Muscle layer of duodenum (tissue), 2 donors: Measurements from ENCODE around the gene APCDD1.

Experiments
- H3K27ac ChIP-seq: one replicate; pipeline ENCODE4 v1.7.0; 2013; ENCODE audit warnings: mild to moderate bottlenecking, low read length
- H3K27me3 ChIP-seq: one replicate; pipeline ENCODE4 v1.7.0; 2013; ENCODE audit warnings: low read depth, mild to moderate bottlenecking, control low read depth, low read length
- H3K36me3 ChIP-seq, 2 donors: one replicate each; pipeline ENCODE4 v1.7.0; 2013; ENCODE audit warnings: low read length in 2 of 2, control low read depth in 1 of 2, mild to moderate bottlenecking in 1 of 2; ENCODE audit not compliant: insufficient read depth in 2 of 2, control insufficient read depth in 1 of 2
- H3K4me1 ChIP-seq, 2 donors: one replicate each; pipeline ENCODE4 v1.7.0; 2013; ENCODE audit warnings: low read length in 2 of 2, mild to moderate bottlenecking in 2 of 2, control low read depth in 1 of 2, moderate library complexity in 1 of 2; ENCODE audit not compliant: insufficient read depth in 2 of 2, control insufficient read depth in 1 of 2
- H3K4me3 ChIP-seq, 2 donors: one replicate each; pipeline ENCODE4 v1.7.0; 2013; ENCODE audit warnings: low read length in 2 of 2, low read depth in 1 of 2, mild to moderate bottlenecking in 1 of 2
- H3K9me3 ChIP-seq, 2 donors: one replicate each; pipeline ENCODE4 v1.7.0; 2013; ENCODE audit warnings: low read length in 2 of 2, control low read depth in 1 of 2, mild to moderate bottlenecking in 1 of 2; ENCODE audit not compliant: control insufficient read depth in 1 of 2
- donor health status: healthy.

APCDD1 gene

DNA sequence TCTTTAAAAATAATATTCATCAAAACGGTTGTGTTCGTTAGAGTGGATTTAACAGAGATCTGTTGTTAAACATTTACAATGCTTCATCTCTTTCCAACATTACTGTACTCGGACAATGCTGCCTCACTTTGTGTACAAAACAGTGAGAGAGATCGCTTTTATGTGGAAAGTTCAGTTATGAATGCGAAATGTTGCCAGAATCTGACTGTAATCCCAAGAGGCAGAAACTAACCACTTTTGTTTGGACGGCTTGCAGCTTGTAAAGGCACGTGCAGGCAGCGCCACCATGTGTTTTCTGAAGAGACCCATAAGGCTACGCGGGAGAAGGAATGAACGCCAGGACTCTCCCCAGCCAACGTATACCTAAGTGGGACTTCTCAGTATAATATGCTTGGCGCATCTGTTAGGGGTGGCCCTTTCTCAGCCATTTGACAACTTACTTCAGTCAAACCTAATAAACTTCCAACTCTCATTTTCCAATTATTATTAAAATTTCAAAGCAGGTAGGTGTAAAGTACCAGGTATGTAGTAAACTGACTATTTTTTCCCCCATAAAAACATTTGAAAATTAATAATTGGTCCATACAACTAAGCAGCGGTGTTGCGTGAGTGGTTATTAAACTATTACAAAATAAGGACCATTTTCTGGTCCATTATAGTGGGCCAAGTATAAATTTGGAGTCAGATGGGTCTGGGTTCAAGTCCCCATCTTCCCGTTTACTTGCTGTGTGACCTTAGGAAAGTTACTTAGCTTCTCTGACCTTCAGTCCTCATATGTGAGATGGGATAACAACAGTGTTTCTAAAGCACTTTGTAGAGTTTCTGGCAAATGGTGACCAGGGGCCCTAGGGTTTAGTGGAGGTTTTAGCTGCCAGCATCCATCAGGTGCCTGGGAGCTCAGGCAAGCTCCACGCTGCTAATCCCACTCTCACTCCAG, 65.8 kb downstream of the APCDD1 start:
- Histone ChIP-seq H3K4me3 (no peak overlapping the region), H3K27me3 (no peaks in the 10 kb centered on the region), H3K36me3 (no peaks in the 10 kb centered on the region), H3K9me3 (no peaks in the 10 kb centered on the region), H3K27ac (no peak overlapping the region), H3K4me1 (peaks cover 0 to 18% of the 10 kb centered on the region in 2 donors)

DNA sequence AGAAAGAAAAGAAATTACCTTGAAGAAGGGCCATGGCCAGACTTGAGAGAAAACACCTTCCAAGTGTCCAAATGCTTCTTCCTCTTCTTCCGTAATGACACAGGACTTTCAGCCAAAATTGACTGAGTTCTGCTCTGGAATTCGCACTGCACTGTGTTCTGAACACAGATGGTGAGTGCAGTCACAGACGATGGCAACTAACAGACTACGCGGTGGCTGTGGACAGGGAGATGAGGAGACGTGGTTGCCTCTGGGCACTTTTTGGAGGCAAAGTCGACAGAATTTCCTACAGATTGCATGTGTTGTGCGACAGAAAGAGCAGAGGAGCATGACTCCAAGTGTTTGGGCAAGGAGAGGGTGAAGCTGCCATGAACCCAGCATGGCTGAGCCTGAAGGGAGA, 67.1 kb downstream of the APCDD1 start:
- Histone ChIP-seq H3K4me1 (peaks cover 0 to 18% of the 10 kb centered on the region in 2 donors), H3K27ac (no peak overlapping the region), H3K36me3 (no peaks in the 10 kb centered on the region), H3K4me3 (no peak overlapping the region), H3K9me3 (no peaks in the 10 kb centered on the region), H3K27me3 (no peaks in the 10 kb centered on the region)

DNA sequence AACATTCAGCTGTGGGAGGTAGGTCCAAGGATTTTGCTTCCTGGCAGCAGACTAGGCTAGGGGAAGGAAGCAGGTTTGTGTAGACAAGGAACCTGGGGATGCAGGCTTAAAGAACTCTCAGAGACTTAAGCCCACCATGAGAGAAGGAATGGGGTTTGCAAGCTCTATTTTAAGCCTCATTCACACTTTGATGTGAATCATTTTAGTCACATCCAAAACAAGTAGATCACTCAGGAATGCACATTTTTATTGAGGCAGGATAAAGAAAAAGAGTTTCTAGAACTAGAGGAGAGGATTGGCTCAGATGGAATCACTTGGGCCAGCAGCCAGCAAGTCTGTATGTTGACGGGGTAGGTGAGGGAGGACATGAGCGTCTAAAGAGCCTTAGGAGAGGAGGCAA, 68.1 kb downstream of the APCDD1 start:
- Histone ChIP-seq H3K27ac (no peak overlapping the region), H3K27me3 (no peaks in the 10 kb centered on the region), H3K9me3 (no peaks in the 10 kb centered on the region), H3K4me1 (peaks cover 0 to 24% of the 10 kb centered on the region in 2 donors), H3K4me3 (no peak overlapping the region), H3K36me3 (no peaks in the 10 kb centered on the region)

DNA sequence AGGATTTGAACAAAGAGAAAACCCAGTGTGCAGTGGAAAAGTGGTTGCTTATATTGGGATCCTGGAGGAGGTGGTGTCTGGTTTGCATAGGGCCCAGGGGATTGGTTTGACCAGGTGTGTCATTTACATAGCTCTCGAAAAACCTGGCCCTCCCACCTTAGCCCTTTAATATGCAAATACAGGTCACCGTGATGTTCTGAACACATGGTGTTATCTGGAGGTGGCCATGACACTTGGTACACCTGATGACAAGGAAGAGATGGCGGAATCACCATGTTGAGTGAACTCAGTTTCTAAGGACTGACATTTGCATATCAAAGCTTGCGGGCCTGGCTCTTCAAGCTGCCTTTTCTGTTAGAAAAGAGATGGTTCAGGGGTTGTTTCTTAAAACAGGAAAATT, 69.1 kb downstream of the APCDD1 start:
- Histone ChIP-seq H3K9me3 (no peaks in the 10 kb centered on the region), H3K27me3 (no peaks in the 10 kb centered on the region), H3K4me1 (peaks cover 0 to 27% of the 10 kb centered on the region in 2 donors), H3K4me3 (no peak overlapping the region), H3K36me3 (no peaks in the 10 kb centered on the region), H3K27ac (no peak overlapping the region)

DNA sequence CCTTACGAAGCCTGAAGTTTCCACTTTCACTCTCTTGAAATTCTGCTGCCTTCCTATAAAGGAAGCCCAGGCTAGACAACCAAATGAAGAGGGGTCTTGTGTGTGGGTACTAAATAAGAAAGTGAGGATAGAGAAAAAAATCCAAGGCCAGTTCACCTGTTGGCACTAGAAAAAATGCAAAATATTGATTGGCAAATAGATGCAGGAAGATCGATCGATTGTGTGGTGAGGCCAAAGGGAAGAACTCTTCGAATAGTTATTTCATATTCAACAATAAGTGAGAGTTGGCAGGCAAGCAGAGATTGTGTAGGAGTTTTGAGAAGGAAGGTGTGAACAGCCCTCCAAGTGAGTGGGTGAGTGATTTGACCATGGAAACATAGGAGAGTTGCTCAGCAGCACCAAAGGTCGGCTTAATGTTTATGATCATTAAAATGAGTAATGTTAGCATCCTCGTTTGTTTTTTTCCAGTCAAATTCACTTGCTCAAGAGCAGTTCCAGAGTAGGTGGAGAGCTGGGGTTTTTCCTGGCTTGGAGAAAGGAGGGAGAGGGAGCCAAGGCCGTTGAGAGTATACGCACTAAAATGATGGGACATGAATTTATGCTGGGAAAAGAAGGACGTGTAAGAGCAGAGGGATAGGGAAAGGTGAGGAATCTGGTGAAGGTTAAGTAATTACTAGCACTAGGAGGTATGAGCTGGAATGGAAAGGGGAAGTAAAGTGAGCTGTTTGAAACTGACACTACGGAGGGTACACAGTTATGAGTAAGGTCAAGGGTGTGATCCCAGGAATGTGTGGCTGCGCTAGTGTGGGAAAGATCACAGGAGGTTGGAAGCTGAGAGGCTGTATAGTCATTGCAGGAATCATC, 70.3 kb downstream of the APCDD1 start:
- Histone ChIP-seq H3K4me3 (peak overlapping the region; percentile 99), H3K27ac (no peak overlapping the region), H3K4me1 (peaks cover 0 to 15% of the 10 kb centered on the region in 2 donors)

DNA sequence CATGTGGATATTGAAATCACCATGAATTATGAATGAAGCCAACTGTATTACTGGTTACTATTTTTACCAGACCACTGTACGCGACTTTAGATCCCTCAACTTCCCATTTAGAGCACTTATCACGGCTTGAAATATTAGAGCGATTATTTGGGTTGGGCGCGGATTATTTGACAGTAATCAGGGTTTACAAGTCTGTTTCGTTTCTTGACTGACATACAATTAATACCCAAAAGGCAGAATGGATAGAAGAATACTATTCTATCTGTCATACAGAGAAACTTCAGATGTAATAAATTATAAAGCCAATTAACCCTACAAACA, 70.9 kb downstream of the APCDD1 start:
- no peak overlapping the region for H3K27ac ChIP-seq
- H3K27me3 ChIP-seq, result no peaks in the 10 kb centered on the region
- H3K4me1 ChIP-seq, result peaks cover 0 to 15% of the 10 kb centered on the region in 2 donors
- no peaks in the 10 kb centered on the region for H3K9me3 ChIP-seq
- peak overlapping the region; percentile 99 for H3K4me3 ChIP-seq
- no peaks in the 10 kb centered on the region for H3K36me3 ChIP-seq

More for the DNA sequence above, 70.3 kb downstream of the APCDD1 start:
- H3K36me3 ChIP-seq, result no peaks in the 10 kb centered on the region
- no peaks in the 10 kb centered on the region for H3K9me3 ChIP-seq
- H3K27me3 ChIP-seq, result no peaks in the 10 kb centered on the region

DNA sequence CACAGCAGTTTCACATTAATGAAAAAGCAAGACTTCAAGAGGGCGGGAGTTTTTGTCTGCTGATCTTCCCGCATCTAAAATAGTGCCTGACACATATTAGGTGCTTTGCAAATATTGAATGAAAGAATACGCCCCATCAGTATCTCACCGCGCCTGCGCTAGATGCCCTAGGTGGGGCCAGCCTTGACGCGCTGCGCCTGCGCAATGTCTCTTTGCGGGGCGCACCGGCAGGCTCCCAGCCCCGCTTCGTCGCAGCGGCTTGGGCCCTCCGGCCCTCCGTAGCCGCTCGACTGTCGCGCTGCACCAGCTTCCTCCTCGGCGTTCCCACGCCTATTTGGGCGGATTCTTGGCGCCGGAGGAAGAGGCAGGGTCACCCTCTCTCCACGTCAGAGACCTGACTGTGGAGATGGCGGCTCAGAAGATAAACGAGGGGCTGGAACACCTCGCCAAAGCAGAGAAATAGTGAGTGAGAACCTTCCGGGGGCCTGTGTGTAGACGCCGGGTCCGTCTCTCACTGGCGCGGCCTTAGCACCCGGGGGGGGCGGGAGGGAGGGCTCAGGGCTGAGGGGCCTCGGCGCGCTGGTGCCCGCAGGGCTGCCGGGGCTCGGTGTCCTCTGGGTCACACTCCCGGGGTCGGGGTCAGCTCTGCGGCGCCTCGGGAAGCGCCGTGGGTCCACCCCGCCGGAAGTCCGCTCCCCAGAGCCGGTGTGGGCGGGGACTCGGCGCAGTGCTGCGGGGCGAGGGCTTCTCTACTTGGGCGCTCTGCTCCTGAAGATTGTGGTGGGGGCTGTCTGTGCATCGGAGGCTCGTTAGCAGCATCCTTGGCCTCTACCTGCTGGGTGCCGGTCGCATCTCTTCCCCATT, 71.5 kb downstream of the APCDD1 start, which contains the start of gene NAPG:
NAPG (plus strand) TSS at position 331 of the 864 bp plus-strand sequence; CDS start at position 407, 76 bp downstream.
- H3K27ac ChIP-seq, result peak within 1 kb of the TSS; percentile 86
- no peaks in the 10 kb centered on the region for H3K9me3 ChIP-seq
- H3K4me1 ChIP-seq, result peaks cover 0 to 15% of the 10 kb centered on the region in 2 donors
- no peaks in the 10 kb centered on the region for H3K27me3 ChIP-seq
- peak within 1 kb of the TSS; percentile 99 for H3K4me3 ChIP-seq
- H3K36me3 ChIP-seq, result no peaks in the 10 kb centered on the region

DNA sequence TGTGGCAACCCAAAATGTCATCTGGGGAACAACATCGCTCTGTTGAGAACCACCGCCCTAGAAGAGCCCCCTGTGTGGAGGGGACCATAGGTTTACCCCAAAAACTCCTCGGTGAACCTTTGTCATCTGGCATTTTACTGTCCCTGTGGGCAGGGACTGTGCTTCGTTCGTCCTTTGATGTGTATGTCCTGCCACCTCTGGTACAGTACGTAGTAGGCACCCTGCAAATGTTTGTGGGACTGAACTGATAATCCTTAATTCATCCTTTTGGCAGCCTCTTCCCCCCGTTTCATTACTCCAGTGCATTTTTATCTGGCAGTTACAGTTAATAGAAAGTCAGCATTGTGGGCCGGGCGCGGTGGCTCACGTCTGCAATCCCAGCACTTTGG, 72.1 kb downstream of the APCDD1 start:
- H3K36me3 ChIP-seq, result no peaks in the 10 kb centered on the region
- H3K27me3 ChIP-seq, result no peaks in the 10 kb centered on the region
- H3K4me3 ChIP-seq, result peak overlapping the region; percentile 99
- H3K27ac ChIP-seq, result peak overlapping the region; percentile 86
- no peaks in the 10 kb centered on the region for H3K9me3 ChIP-seq
- peaks cover 0 to 15% of the 10 kb centered on the region in 2 donors for H3K4me1 ChIP-seq

DNA sequence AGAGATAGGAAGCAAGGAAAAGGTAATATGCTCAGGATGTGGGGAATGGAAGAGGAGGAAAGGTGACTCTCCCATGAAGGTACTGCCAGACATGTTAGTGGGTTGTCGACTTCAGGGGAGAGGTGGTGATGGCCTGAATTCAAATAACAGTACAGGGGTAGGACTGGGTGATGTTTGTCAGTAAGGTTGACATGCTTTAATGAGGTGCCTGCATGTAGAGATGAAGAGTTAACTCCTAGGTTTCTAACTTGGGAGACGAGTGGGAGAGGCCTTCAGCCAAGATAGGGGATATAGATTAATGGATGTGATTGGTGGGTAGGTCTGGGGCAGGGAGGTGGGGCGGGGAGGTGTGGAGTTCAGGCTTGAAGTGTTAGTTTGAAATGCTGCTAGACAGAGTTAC, 74.0 kb downstream of the APCDD1 start:
- Histone ChIP-seq H3K9me3 (no peaks in the 10 kb centered on the region), H3K36me3 (no peaks in the 10 kb centered on the region), H3K27ac (no peak overlapping the region), H3K27me3 (no peaks in the 10 kb centered on the region), H3K4me1 (peaks cover 0 to 15% of the 10 kb centered on the region in 2 donors), H3K4me3 (no peak overlapping the region)

DNA sequence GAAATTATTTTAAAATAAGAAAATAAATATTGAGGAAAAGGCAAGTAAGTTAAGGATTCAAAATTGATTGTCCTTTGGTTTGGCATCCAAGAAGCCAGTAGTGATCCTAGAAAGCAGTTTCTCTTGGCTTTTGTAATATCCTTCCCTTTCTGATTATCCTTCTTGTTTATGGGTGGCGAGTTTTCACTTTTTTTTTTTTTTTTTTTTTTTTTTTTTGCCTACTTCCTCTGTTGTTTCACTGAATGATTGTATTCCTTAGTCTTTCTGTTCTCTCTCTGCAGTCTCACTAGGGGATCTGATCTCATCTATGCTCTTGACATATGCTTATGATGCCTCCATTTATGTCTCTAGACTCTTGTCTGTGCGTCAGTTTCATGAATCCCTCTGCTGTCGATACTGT, 75.6 kb downstream of the APCDD1 start:
- Histone ChIP-seq H3K27me3 (no peaks in the 10 kb centered on the region), H3K27ac (no peak overlapping the region), H3K4me1 (peaks cover 0 to 15% of the 10 kb centered on the region in 2 donors)

More for the DNA sequence above, 75.6 kb downstream of the APCDD1 start:
- H3K4me3 ChIP-seq, result no peak overlapping the region
- H3K9me3 ChIP-seq, result no peaks in the 10 kb centered on the region
- H3K36me3 ChIP-seq, result no peaks in the 10 kb centered on the region
